Left renal cortex interstitium (tissue), 4 donors: ENCODE data around the gene INTS15. TPM values are rescaled to one million over a fixed set of nuclear protein-coding genes. Genes with fewer than 3 reads are reported as not detected.
A peak's percentile ranks its signal among the peaks of the same experiment; 100 is the strongest.
"Not testable (repeated sequence)": the region's sequence is repeated elsewhere in the genome, so short reads cannot be mapped to it uniquely, and the experiment has no call there.

Experiments
- DNase-seq, 4 donors: peaks; one replicate each; pipeline ENCODE4 v3.0.0-alpha.2; 2013; ENCODE audit warnings: low read depth in 4 of 4, low spot score in 2 of 4, missing footprints in 1 of 4
- polyA plus RNA-seq, 4 donors: library from polyadenylated mRNA; unstranded; fragments of 120-200 nt; gene quantifications; one replicate each; pipeline ENCODE4 v1.2.1, GENCODE V29; 2013; ENCODE audit not compliant: insufficient read length in 4 of 4

The INTS15 gene
- polyA plus RNA-seq, 4 donors: 32.6 to 48.3 (median 40.6) TPM

- no peak for DNase-seq
Observed at GRCh38 chr7:6576024-6576866, 13.6 kb upstream of the INTS15 start.

- not testable (repeated sequence) for DNase-seq
Observed at GRCh38 chr7:6576867-6577368, 12.9 kb upstream of the INTS15 start.

GRCh38 chr7:6577369-6578113, 12.3 kb upstream of the INTS15 start, which contains the start of gene ZDHHC4:
Gene ZDHHC4 (plus strand): TSS chr7:6577454. CDS start chr7:6580562, 3,108 bp downstream.
- DNase-seq: peak; percentile 58 to 78 (median 78)

- DNase-seq: no peak
Observed at GRCh38 chr7:6578114-6579084, 11.4 kb upstream of the INTS15 start.

- DNase-seq: no peak
Observed at GRCh38 chr7:6579446-6579845, 10.4 kb upstream of the INTS15 start.

- DNase-seq: not testable (repeated sequence)
Observed at GRCh38 chr7:6585746-6586432, 3.9 kb upstream of the INTS15 start.

- DNase-seq: no peak
Observed at GRCh38 chr7:6588566-6588965, 1.3 kb upstream of the INTS15 start.

- DNase-seq: no peak
Observed at GRCh38 chr7:6589151-6589828, 531 bp upstream of the INTS15 start.

- DNase-seq: no peak
Observed at GRCh38 chr7:6590645-6591110, 857 bp downstream of the INTS15 start.

- DNase-seq: no peak
Observed at GRCh38 chr7:6600093-6600492, 10.3 kb downstream of the INTS15 start.

GRCh38 chr7:6604458-6604857, 14.6 kb downstream of the INTS15 start:
- DNase-seq: no peak

GRCh38 chr7:6606866-6607583, 17.2 kb downstream of the INTS15 start:
- no peak for DNase-seq

GRCh38 chr7:6607651-6608051, 17.8 kb downstream of the INTS15 start:
- no peak for DNase-seq

- no peak for DNase-seq
Observed at GRCh38 chr7:6608081-6608480, 18.3 kb downstream of the INTS15 start.

GRCh38 chr7:6608794-6609193, 19.0 kb downstream of the INTS15 start:
- no peak for DNase-seq

- DNase-seq: no peak
Observed at GRCh38 chr7:6612819-6613218, 23.0 kb downstream of the INTS15 start.

- DNase-seq: no peak
Observed at GRCh38 chr7:6613706-6614105, 23.9 kb downstream of the INTS15 start.

- DNase-seq: no peak
Observed at GRCh38 chr7:6614953-6615722, 25.3 kb downstream of the INTS15 start, which contains the start of gene ZNF853. Gene ZNF853 (plus strand): TSS chr7:6615610. CDS start chr7:6616175, 565 bp downstream.
